T-cell (primary cell): ENCODE data around the gene FAAP100. TPM values are rescaled to one million over a fixed set of nuclear protein-coding genes. Genes with fewer than 3 reads are reported as not detected.

ENCODE experiments used
- ATAC-seq, 4 experiments: fragments of 200-7000 bp in 3 of 4; fragments of 150-1000 bp in 1 of 4; cut with Tn5 transposase; replicated peaks in 1 of 4; 1 replicate in 3 of 4; 2 replicates in 1 of 4; pipeline ENCODE4 v1.10.0; 2021; ENCODE audit warnings: moderate library complexity in 3 of 4, mild to moderate bottlenecking in 2 of 4, moderate number of reproducible peaks in 1 of 4
- CTCF ChIA-PET, 2 donors: fragments of 300-600 bp; sonication (Branson Sonifier 250); formaldehyde crosslinking; loops; one replicate each; lab custom pipeline; 2022; ENCODE audit warnings: antibody characterized with exemption in 2 of 2; lab: Charles Lee
- POLR2A ChIA-PET, 2 donors: fragments of 300-600 bp; sonication (Branson Sonifier 250); formaldehyde crosslinking; loops; one replicate each; lab custom pipeline; 2022; ENCODE audit warnings: antibody characterized with exemption in 2 of 2; lab: Charles Lee
- DNase-seq, 35 experiments: peaks; one replicate each; pipeline versions ENCODE4 v3.0.0 to v3.0.0-alpha.2; 2013 to 2023
- H3K27ac ChIP-seq: one replicate; pipeline ENCODE4 v1.5.1; 2013; ENCODE audit warnings: low read length
- H3K27me3 ChIP-seq, 2 experiments: replicated peaks in 1 of 2; 1 replicate in 1 of 2; 2 replicates in 1 of 2; pipeline versions ENCODE4 v1.6.1 to v1.7.0; 2013; ENCODE audit warnings: low read length in 1 of 2, mixed read lengths in 1 of 2; ENCODE audit not compliant: control insufficient read depth in 2 of 2, insufficient read depth in 2 of 2; ENCODE audit errors: extremely low read depth in 1 of 2
- H3K36me3 ChIP-seq, 2 donors: 1 replicate in 1 of 2; 2 replicates in 1 of 2; pipeline versions ENCODE4 v1.6.1 to v1.7.0; 2013; ENCODE audit warnings: low read length in 1 of 2; ENCODE audit not compliant: control insufficient read depth in 2 of 2, insufficient read depth in 1 of 2; ENCODE audit errors: extremely low read depth in 1 of 2
- H3K4me1 ChIP-seq, 2 experiments: 1 replicate in 1 of 2; 2 replicates in 1 of 2; pipeline versions ENCODE4 v1.6.1 to v1.7.0; 2013; ENCODE audit warnings: low read length in 2 of 2, mixed read lengths in 1 of 2; ENCODE audit not compliant: insufficient read depth in 2 of 2, control insufficient read depth in 1 of 2; ENCODE audit errors: extremely low read depth in 1 of 2
- H3K4me3 ChIP-seq, 2 donors: 1 replicate in 1 of 2; 2 replicates in 1 of 2; pipeline versions ENCODE4 v1.5.1 to v1.7.0; 2013; ENCODE audit warnings: mild to moderate bottlenecking in 2 of 2, low read length in 1 of 2, moderate library complexity in 1 of 2; ENCODE audit not compliant: control insufficient read depth in 1 of 2; ENCODE audit errors: extremely low read depth in 1 of 2
- H3K9me3 ChIP-seq: 2 replicates; pipeline ENCODE4 v1.7.0; 2013
- H3K27ac Mint-ChIP-seq, 2 donors: one replicate each; pipeline ENCODE4 v1.8.0; 2020 to 2021; ENCODE audit warnings: mild to moderate bottlenecking in 2 of 2, mixed read lengths in 2 of 2
- H3K27me3 Mint-ChIP-seq, 2 donors: one replicate each; pipeline ENCODE4 v1.8.0; 2021 to 2022; ENCODE audit warnings: mixed read lengths in 2 of 2
- H3K36me3 Mint-ChIP-seq: one replicate; pipeline ENCODE4 v1.8.0; 2021; ENCODE audit warnings: mixed read lengths
- H3K4me1 Mint-ChIP-seq, 3 donors: one replicate each; pipeline ENCODE4 v1.8.0; 2020 to 2022; ENCODE audit warnings: mixed read lengths in 3 of 3, mild to moderate bottlenecking in 1 of 3
- H3K4me3 Mint-ChIP-seq, 3 donors: one replicate each; pipeline ENCODE4 v1.8.0; 2020 to 2022; ENCODE audit warnings: mild to moderate bottlenecking in 3 of 3, mixed read lengths in 3 of 3, moderate library complexity in 3 of 3
- H3K9me3 Mint-ChIP-seq, 3 donors: one replicate each; pipeline ENCODE4 v1.8.0; 2020 to 2022; ENCODE audit warnings: mixed read lengths in 3 of 3
- WGBS: methylation state at CpG from one replicate; pipeline ENCODE4 v1.1.5; 2013; ENCODE audit warnings: missing lambda C conversion rate; ENCODE audit not compliant: insufficient coverage; 5-methylcytosine and 5-hydroxymethylcytosine counted together
- total RNA-seq, 35 experiments: library from RNA in 6 of 35; stranded (reverse) in 6 of 35; fragments of 120-200 nt in 1 of 35; gene quantifications; one replicate each; pipeline versions ENCODE4 v1.2.1 to v1.2.4 and lab custom pipeline; 2013 to 2026

FAAP100 gene
- total RNA-seq, 5 donors from 2014 or later (not counting 1 experiment from before 2014, with no cell fraction given), result 31.7 to 62.1 (median 59.0) TPM

DNA sequence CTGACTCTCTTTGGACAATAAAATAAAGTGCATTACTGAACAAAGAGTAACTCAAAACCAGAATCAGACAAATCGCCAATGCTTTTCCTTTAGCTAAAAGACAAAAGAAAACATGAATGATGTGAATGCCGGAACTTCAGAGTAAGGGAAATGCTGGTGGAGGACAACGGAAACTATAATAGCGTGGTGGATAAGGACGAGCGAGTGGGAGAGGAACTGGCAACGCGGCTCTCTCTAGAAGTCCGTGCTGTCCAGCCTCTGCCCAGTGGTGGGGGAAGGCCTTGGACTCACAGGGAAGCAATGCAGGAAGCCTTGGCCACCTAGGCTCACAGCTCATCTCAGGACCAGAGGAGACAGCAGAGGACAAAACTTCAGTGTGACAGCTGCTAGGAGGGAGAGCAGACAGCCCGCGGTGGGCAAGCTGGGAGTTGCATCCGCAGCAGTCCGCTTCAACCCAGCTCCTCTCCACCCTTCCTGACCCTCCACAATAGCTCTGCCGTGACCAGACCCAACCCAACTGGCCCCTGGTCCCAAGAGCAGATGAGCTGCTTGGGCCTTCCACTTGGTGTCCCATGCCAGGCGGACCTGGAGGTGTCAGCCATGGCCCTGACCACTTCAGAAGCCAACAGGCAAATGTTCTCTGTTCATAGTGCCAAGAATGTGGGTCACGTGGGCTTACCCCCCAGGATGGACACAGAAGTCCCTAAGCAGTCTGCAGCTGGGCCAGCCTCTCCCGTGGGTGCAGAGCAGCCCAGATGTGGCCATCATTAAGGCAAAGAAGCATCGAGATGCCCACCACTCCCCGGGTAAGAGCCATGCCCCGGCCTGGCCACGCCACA lies 5.3 kb upstream of the FAAP100 start:
- peaks cover 12 to 18% (median 14%) of the 10 kb centered on the region in 3 donors for H3K4me1 Mint-ChIP-seq
- H3K27ac ChIP-seq, result no peak overlapping the region
- CTCF ChIA-PET, result no interaction called here

GRCh38 chr17:81556863-81557262 lies 4.7 kb upstream of the FAAP100 start:
- ChIA-PET POLR2A (no interaction called here), CTCF (no interaction called here)
- peaks cover 8% of the 10 kb centered on the region for H3K36me3 Mint-ChIP-seq

More for the DNA sequence above, 5.3 kb upstream of the FAAP100 start:
- Histone ChIP-seq H3K9me3 (no peaks in the 10 kb centered on the region), H3K4me3 (no peak overlapping the region), H3K4me1 (peaks cover 7 to 19% of the 10 kb centered on the region in 2 experiments), H3K36me3 (peaks cover 20 to 37% of the 10 kb centered on the region in 2 donors), H3K27me3 (no peaks in the 10 kb centered on the region)
- Mint-ChIP-seq H3K36me3 (peaks cover 8% of the 10 kb centered on the region), H3K9me3 (no peaks in the 10 kb centered on the region), H3K4me3 (no peak overlapping the region), H3K27ac (peak overlapping the region in 1 of 2 donors; percentile 23), H3K27me3 (no peaks in the 10 kb centered on the region)
- POLR2A ChIA-PET, result no interaction called here
- 94% methylated on average over 13 of the region's 21 CpGs for WGBS
- DNase-seq, result no peak
- ATAC-seq, result no peak

GRCh38 chr17:81556175-81556691 lies 4.1 kb upstream of the FAAP100 start:
- Histone ChIP-seq H3K36me3 (peaks cover 20 to 25% of the 10 kb centered on the region in 2 donors), H3K4me1 (peaks cover 7 to 24% of the 10 kb centered on the region in 2 experiments), H3K27me3 (no peaks in the 10 kb centered on the region), H3K4me3 (no peak overlapping the region), H3K9me3 (no peaks in the 10 kb centered on the region), H3K27ac (no peak overlapping the region)
- Mint-ChIP-seq H3K4me1 (peaks cover 16 to 22% (median 18%) of the 10 kb centered on the region in 3 donors), H3K27ac (no peak overlapping the region), H3K4me3 (no peak overlapping the region), H3K9me3 (no peaks in the 10 kb centered on the region), H3K27me3 (no peaks in the 10 kb centered on the region), H3K36me3 (peaks cover 8% of the 10 kb centered on the region)
- WGBS, result 96% methylated on average over 5 of the region's 9 CpGs
- ChIA-PET CTCF (no interaction called here), POLR2A (no interaction called here)
- ATAC-seq (no peak), DNase-seq (no peak)

More at GRCh38 chr17:81556863-81557262, 4.7 kb upstream of the FAAP100 start:
- peak overlapping the region in 1 of 2 donors; percentile 23 for H3K27ac Mint-ChIP-seq
- peaks cover 20 to 32% of the 10 kb centered on the region in 2 donors for H3K36me3 ChIP-seq
- peaks cover 7 to 19% of the 10 kb centered on the region in 2 experiments for H3K4me1 ChIP-seq
- no peaks in the 10 kb centered on the region for H3K27me3 ChIP-seq
- peaks cover 12 to 18% (median 14%) of the 10 kb centered on the region in 3 donors for H3K4me1 Mint-ChIP-seq
- no peak overlapping the region for H3K4me3 ChIP-seq
- H3K27me3 Mint-ChIP-seq, result no peaks in the 10 kb centered on the region
- 97% methylated on average over 3 of the region's 6 CpGs for WGBS
- no peak overlapping the region for H3K27ac ChIP-seq
- no peak overlapping the region for H3K4me3 Mint-ChIP-seq
- H3K9me3 Mint-ChIP-seq, result no peaks in the 10 kb centered on the region
- no peaks in the 10 kb centered on the region for H3K9me3 ChIP-seq
- DNase-seq (no peak), ATAC-seq (no peak)

DNA sequence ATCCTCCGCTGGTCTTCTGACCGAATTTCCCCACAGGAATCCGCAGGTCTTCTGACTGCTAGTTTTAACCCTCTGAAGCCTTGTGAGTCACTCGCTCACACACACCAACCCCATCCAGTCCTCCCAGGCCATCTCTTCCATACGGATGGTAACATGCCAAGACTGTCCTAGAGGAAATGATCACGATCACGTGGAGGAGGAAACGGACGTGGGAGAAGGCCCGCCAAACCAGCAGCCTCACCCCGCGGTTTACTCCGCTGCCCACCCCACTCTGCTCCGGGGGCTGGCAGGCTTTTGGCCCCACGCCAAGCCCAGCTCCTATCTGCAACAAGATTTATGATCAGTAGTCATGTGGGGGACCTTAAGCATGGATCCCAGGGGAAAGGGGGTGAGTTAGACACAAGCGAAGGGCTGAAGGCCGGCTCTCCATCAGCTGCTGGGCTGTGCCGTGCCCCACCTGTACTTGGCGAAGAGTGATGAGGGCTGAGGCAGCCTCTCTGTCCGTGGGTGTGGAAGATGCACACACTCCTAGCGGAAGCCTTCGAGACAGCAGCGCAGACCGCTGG lies 1.5 kb upstream of the FAAP100 start:
- H3K27ac ChIP-seq, result peak overlapping the region; percentile 68
- POLR2A ChIA-PET, result no interaction called here

DNA sequence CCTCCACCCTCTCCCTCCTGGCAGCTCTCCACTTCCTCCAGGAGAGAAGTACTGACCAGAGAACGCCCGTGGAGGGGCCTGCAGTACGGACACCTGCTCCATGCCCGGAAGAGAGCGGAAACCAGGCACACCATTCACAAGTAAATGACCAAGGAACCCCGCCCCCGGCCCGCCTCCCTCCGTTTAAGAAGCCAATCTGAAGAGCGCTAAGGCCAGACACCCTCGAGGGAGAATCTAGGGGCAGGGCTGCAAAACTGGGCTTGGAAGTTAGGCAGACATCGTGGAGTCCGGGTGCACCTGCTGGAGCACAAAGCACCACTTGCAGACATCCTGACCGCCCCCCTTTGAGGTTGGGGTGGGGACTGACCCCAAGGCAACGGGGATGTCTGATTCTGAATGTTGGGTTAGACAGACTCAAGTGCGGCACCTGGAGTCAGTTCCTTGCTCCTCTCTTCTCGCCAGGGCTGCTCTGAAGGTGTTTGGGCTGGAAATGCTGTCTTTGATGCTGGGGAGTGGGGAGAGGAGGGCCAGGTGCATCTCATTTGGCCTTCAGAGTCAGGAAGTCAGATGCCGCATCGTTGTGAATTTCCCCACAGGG lies 964 bp upstream of the FAAP100 start:
- Mint-ChIP-seq H3K9me3 (no peaks in the 10 kb centered on the region), H3K4me1 (peaks cover 25 to 36% (median 34%) of the 10 kb centered on the region in 3 donors), H3K27me3 (no peaks in the 10 kb centered on the region), H3K36me3 (peaks cover 8% of the 10 kb centered on the region), H3K4me3 (peak overlapping the region; percentile 83 to 92 (median 87)), H3K27ac (peak overlapping the region; percentile 86 to 89)
- ATAC-seq (peak; percentile 66 to 79 (median 75)), DNase-seq (peak; percentile 59 to 88 (median 74))
- Histone ChIP-seq H3K4me3 (peak overlapping the region; percentile 88 to 94), H3K27me3 (no peaks in the 10 kb centered on the region), H3K27ac (peak overlapping the region; percentile 68), H3K4me1 (peaks cover 7 to 38% of the 10 kb centered on the region in 2 experiments), H3K9me3 (no peaks in the 10 kb centered on the region), H3K36me3 (peaks cover 15 to 17% of the 10 kb centered on the region in 2 donors)
- CTCF ChIA-PET, result interaction anchor here in 1 of 2 donors (0.9 kb wide), 1 partner anchor 68 kb away, joined by 5 read pairs; no protein-coding TSS in a partner anchor
- POLR2A ChIA-PET, result no interaction called here
- WGBS, result 0% methylated on average over 12 of the region's 19 CpGs

More for the DNA sequence above, 1.5 kb upstream of the FAAP100 start:
- H3K4me3 Mint-ChIP-seq, result peak overlapping the region; percentile 83 to 92 (median 87)
- 41% methylated on average over 13 of the region's 24 CpGs for WGBS
- H3K27ac Mint-ChIP-seq, result peak overlapping the region; percentile 86 to 89
- DNase-seq, result no peak
- Histone ChIP-seq H3K36me3 (peaks cover 15 to 20% of the 10 kb centered on the region in 2 donors), H3K9me3 (no peaks in the 10 kb centered on the region), H3K4me1 (peaks cover 7 to 38% of the 10 kb centered on the region in 2 experiments), H3K4me3 (peak overlapping the region; percentile 88 to 94), H3K27me3 (no peaks in the 10 kb centered on the region)
- CTCF ChIA-PET, result no interaction called here
- no peaks in the 10 kb centered on the region for H3K9me3 Mint-ChIP-seq
- H3K36me3 Mint-ChIP-seq, result peaks cover 11% of the 10 kb centered on the region
- no peaks in the 10 kb centered on the region for H3K27me3 Mint-ChIP-seq
- ATAC-seq, result no peak
- H3K4me1 Mint-ChIP-seq, result peaks cover 25 to 36% (median 34%) of the 10 kb centered on the region in 3 donors
